Type B pancreatic cell (in vitro differentiated cells): ENCODE results near the gene TBC1D22B. TPM values are rescaled to one million over a fixed set of nuclear protein-coding genes. Genes with fewer than 3 reads are reported as not detected.
"Not testable (repeated sequence)": the region's sequence is repeated elsewhere in the genome, so short reads cannot be mapped to it uniquely, and the experiment has no call there.

Experiments
- DNase-seq: peaks from one replicate; pipeline ENCODE4 v3.0.0; 2021; ENCODE audit warnings: mixed read lengths; ENCODE audit not compliant: unreplicated experiment; ENCODE audit errors: extremely low spot score
- H3K27ac Mint-ChIP-seq: 2 replicates; pipeline ENCODE4 v1.8.0; 2021; ENCODE audit warnings: mild to moderate bottlenecking, mixed read lengths
- H3K27me3 Mint-ChIP-seq: 2 replicates; pipeline ENCODE4 v1.8.0; 2021; ENCODE audit warnings: mixed read lengths
- H3K36me3 Mint-ChIP-seq: 2 replicates; pipeline ENCODE4 v1.8.0; 2021; ENCODE audit warnings: mixed read lengths
- H3K4me1 Mint-ChIP-seq: one replicate; pipeline ENCODE4 v1.8.0; 2021; ENCODE audit warnings: mixed read lengths; ENCODE audit not compliant: unreplicated experiment
- H3K4me3 Mint-ChIP-seq: 2 replicates; pipeline ENCODE4 v1.8.0; 2021; ENCODE audit warnings: mild to moderate bottlenecking, mixed read lengths
- H3K9me3 Mint-ChIP-seq: 2 replicates; pipeline ENCODE4 v1.8.0; 2021; ENCODE audit warnings: mixed read lengths
- CTCF ChIP-seq: fragments of 200-600 bp; sonication (generic); conservative IDR thresholded peaks from 2 replicates; pipeline ENCODE4 v1.5.0; 2021; ENCODE audit warnings: antibody characterized with exemption, mild to moderate bottlenecking
- total RNA-seq: library from RNA; stranded (reverse); gene quantifications from 2 replicates; pipeline ENCODE4 v1.2.1, GENCODE V29; 2021; ENCODE audit warnings: low replicate concordance

TBC1D22B gene
- total RNA-seq, 1 donor from 2014 or later = 13.6 TPM

DNA sequence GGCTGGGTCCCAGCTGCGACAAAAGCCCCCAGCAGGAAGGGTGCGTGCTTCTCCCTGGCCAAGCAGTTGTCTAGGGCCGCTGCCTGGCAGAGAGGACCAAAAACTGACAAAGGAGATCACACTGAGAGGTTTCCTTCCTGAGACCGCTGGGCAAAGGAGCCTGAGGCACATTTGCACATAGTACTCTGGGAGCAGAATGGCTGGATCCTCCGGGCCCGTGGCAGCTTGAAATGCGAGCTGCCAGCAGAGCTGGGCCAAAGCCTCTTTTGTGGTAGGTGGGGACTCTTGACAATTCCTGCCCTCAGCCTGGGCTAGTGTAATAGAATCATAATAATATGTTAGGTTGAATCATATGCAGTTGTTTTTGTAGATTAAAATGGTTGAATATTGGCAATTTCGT, 63.1 kb downstream of the TBC1D22B start:
- Mint-ChIP-seq H3K4me1 (peaks cover 19% of the 10 kb centered on the region), H3K4me3 (no peak overlapping the region), H3K27ac (no peak overlapping the region)

GRCh38 chr6:37321101-37321500, 63.5 kb downstream of the TBC1D22B start:
- peaks cover 24% of the 10 kb centered on the region for H3K36me3 Mint-ChIP-seq
- peaks cover 22% of the 10 kb centered on the region for H3K4me1 Mint-ChIP-seq
- no peak overlapping the region for H3K4me3 Mint-ChIP-seq
- H3K9me3 Mint-ChIP-seq = no peaks in the 10 kb centered on the region
- H3K27me3 Mint-ChIP-seq = no peaks in the 10 kb centered on the region
- DNase-seq = no peak
- no peak for TF ChIP-seq CTCF
- no peak overlapping the region for H3K27ac Mint-ChIP-seq

More for the DNA sequence above, 63.1 kb downstream of the TBC1D22B start:
- Mint-ChIP-seq H3K27me3 (no peaks in the 10 kb centered on the region), H3K36me3 (peaks cover 20% of the 10 kb centered on the region), H3K9me3 (no peaks in the 10 kb centered on the region)
- TF ChIP-seq CTCF = no peak
- no peak for DNase-seq

DNA sequence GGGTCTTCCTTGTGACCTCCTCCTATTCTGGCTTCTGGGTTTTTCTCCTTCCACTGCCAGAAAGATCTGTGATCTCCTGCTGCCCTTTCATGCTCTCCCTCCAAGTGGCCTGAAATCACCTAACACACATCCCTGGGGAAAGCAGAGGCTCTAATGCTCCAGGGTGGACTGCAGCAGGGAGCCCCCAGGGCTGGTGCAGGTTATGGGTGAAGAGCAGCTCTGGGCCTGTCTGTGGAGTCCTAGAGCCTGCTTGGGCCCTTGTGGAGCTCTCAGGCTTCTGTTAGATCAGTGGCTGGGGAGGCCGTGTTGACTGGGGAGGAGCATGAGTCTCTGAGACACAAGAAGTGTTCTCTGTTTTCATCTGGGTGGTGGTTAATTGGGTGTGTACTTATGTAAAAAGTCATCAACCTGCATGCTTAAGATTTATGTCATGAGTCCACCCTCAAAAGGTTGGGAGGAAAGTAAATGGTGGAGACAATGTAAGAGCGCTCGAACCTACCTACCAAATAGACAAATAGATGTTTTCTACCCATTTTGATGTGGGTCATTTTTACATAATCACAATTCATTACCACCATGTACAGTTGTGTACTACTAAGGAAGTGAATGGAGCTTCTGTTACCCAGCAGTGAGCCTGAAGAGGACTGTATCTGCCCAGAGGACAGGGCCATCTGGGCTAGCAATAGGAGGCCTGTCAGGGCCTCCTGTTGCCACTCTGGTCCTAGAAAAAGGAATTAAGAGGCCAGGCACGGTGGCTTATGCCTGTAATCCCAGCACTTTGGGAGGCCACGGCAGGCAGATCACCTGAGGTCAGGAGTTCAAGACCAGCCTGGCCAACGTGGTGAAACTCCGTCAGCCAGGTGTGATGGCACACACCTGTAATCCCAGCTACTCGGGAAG, 64.2 kb downstream of the TBC1D22B start:
- Mint-ChIP-seq H3K9me3 (no peaks in the 10 kb centered on the region), H3K36me3 (peaks cover 25% of the 10 kb centered on the region), H3K27me3 (no peaks in the 10 kb centered on the region), H3K27ac (peak overlapping the region; percentile 67), H3K4me3 (no peak overlapping the region), H3K4me1 (peaks cover 22% of the 10 kb centered on the region)
- no peak for TF ChIP-seq CTCF
- no peak for DNase-seq

DNA sequence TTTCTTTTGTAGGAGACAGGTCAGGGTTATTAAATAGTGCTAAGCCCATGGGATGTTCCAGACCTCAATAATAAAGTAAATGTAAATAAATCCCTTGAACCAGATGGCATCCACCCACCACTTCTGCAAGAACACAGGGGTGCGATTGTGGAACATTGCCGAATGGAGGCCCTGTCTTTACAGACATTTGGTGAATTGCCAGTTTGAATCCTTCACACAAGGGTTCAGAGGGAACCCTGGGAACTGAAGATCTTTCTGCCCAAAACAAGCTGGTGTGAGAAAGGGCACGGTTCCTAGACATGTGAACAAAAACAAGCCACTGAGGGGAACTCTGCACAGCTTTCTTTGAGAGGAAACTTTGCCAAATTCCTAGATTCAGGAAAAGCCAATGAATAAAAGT, 66.0 kb downstream of the TBC1D22B start:
- no peak overlapping the region for H3K27ac Mint-ChIP-seq
- DNase-seq = no peak
- H3K27me3 Mint-ChIP-seq = no peaks in the 10 kb centered on the region
- H3K9me3 Mint-ChIP-seq = no peaks in the 10 kb centered on the region
- TF ChIP-seq CTCF = no peak
- peaks cover 32% of the 10 kb centered on the region for H3K36me3 Mint-ChIP-seq
- H3K4me3 Mint-ChIP-seq = no peak overlapping the region
- H3K4me1 Mint-ChIP-seq = peaks cover 22% of the 10 kb centered on the region

DNA sequence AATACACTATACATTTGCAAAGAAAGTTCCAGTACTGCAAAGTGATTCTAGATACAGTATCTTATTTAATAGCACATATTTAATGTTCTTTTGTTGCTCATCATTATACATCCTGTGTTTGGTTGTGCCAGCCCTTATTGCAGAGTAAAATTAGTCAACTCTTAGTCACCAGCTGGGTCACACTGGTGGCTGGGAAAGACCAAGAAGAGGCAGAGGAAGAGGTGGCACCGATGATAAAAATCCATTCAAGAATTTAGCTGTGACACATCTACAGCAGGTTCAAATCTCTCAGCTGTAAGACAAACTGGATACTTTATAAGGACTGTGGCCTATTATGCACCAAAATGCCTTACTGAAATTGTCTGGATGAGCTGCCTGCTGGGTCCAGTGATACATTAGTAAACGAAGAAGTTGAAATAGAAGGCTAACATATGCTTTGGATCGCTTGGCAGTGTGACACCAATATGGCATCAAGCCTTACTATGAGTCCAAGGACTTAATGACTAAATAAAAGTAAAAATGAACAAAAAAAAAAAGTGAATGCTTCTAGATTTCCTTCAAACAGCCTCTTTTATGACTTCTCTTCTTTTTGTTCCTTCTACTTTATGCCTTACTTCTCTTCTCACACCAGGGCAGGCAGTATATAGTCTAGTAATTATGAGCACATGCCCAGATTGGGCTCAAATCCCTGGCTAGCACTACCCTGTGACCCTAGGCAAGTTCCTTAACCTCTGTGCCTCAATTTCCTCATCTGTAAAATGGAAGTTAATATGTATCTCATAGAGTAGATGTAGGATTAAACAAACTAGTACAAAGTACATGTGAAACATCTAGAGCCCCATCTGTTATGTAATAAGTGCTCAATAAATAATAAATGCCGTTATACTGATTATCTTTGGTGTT, 66.8 kb downstream of the TBC1D22B start:
- H3K4me3 Mint-ChIP-seq = no peak overlapping the region
- peaks cover 32% of the 10 kb centered on the region for H3K36me3 Mint-ChIP-seq
- peak overlapping the region; percentile 65 for H3K27ac Mint-ChIP-seq
- peaks cover 22% of the 10 kb centered on the region for H3K4me1 Mint-ChIP-seq
- no peak for TF ChIP-seq CTCF
- DNase-seq = no peak
- H3K27me3 Mint-ChIP-seq = no peaks in the 10 kb centered on the region
- no peaks in the 10 kb centered on the region for H3K9me3 Mint-ChIP-seq

DNA sequence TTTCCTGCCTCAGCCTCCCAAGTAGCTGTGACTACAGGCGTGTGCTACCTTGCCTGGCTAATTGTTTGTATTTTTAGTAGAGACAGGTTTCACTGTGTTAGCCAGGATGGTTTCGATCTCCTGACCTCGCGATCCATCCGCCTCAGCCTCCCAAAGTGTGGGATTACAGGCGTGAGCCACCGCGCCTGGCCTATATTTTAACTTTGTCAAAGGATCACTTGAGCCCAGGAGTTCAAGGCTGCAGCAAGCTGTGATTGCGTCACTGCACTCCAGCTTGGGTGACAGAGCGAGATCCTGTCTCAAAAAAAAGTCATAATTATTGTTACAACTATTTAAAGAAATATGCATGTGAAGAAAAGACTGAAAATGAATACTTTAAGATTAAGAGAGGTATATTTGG, 72.8 kb downstream of the TBC1D22B start:
- H3K4me3 Mint-ChIP-seq, DNase-seq, H3K27ac Mint-ChIP-seq, H3K9me3 Mint-ChIP-seq, H3K4me1 Mint-ChIP-seq, H3K27me3 Mint-ChIP-seq: not testable (repeated sequence)
- H3K36me3 Mint-ChIP-seq = peaks cover 19% of the 10 kb centered on the region
